Keratinocyte (primary cell): ENCODE data around the gene CDADC1. TPM values are rescaled to one million over a fixed set of nuclear protein-coding genes. Genes with fewer than 3 reads are reported as not detected.

ENCODE experiments used
- DNase-seq: peaks from one replicate; pipeline ENCODE4 v3.0.0-alpha.2; 2011; ENCODE audit warnings: low read depth, missing footprints, low spot score
- FAIRE-seq: peaks from 2 replicates; lab custom pipeline; 2011; peaks lifted over from hg19 to GRCh38; lab: Jason Lieb, UNC
- H2AFZ ChIP-seq: 2 replicates; pipeline ENCODE4 v1.6.0; 2012; ENCODE audit warnings: low read length, control low read depth, inconsistent platforms; ENCODE audit not compliant: control insufficient read depth
- H3K27ac ChIP-seq: 2 replicates; pipeline ENCODE4 v1.5.1; 2011; ENCODE audit warnings: low read length; ENCODE audit not compliant: control insufficient read depth, insufficient read depth
- H3K27me3 ChIP-seq: 3 replicates; pipeline ENCODE4 v1.6.0; 2011; ENCODE audit warnings: low read length; ENCODE audit not compliant: control insufficient read depth, insufficient read depth; ENCODE audit errors: extremely low read depth
- H3K36me3 ChIP-seq, 2 experiments: 2 replicates in 1 of 2; 3 replicates in 1 of 2; pipeline ENCODE4 v1.5.1; 2011; ENCODE audit warnings: low read length in 2 of 2, mild to moderate bottlenecking in 1 of 2; ENCODE audit not compliant: control insufficient read depth in 2 of 2, insufficient read depth in 2 of 2; ENCODE audit errors: extremely low read depth in 1 of 2
- H3K4me1 ChIP-seq: 3 replicates; pipeline ENCODE4 v1.5.1; 2011; ENCODE audit warnings: low read length; ENCODE audit not compliant: control insufficient read depth, insufficient read depth; ENCODE audit errors: extremely low read depth
- H3K4me2 ChIP-seq: 3 replicates; pipeline ENCODE4 v1.6.0; 2011; ENCODE audit warnings: low read depth, low read length; ENCODE audit not compliant: control insufficient read depth, insufficient read depth; ENCODE audit errors: extremely low read depth
- H3K4me3 ChIP-seq, 3 experiments: fragments of 200-600 bp in 1 of 3; sonication (generic) in 1 of 3; 2 replicates in 2 of 3; 3 replicates in 1 of 3; pipeline ENCODE4 v1.5.1; 2011 to 2016; ENCODE audit warnings: low read length in 3 of 3, mild to moderate bottlenecking in 3 of 3, control low read depth in 2 of 3, inconsistent platforms in 1 of 3, low read depth in 1 of 3, mixed read lengths in 1 of 3, mixed run types in 1 of 3, moderate library complexity in 1 of 3; ENCODE audit not compliant: control insufficient read depth in 2 of 3, insufficient read depth in 2 of 3; ENCODE audit errors: extremely low read depth in 1 of 3
- H3K79me2 ChIP-seq: 2 replicates; pipeline ENCODE4 v1.6.0; 2012; ENCODE audit warnings: low read length; ENCODE audit not compliant: control insufficient read depth, insufficient read depth
- H3K9ac ChIP-seq: 3 replicates; pipeline ENCODE4 v1.6.0; 2011; ENCODE audit warnings: low read length; ENCODE audit not compliant: control insufficient read depth, insufficient read depth; ENCODE audit errors: extremely low read depth
- H3K9me1 ChIP-seq: 3 replicates; pipeline ENCODE4 v1.6.0; 2011; ENCODE audit warnings: low read length; ENCODE audit not compliant: control insufficient read depth, insufficient read depth; ENCODE audit errors: extremely low read depth
- H3K9me3 ChIP-seq: 2 replicates; pipeline ENCODE4 v1.5.1; 2012; ENCODE audit warnings: low read depth, low read length; ENCODE audit not compliant: control insufficient read depth
- H4K20me1 ChIP-seq: 3 replicates; pipeline ENCODE4 v1.6.0; 2011; ENCODE audit warnings: low read length; ENCODE audit not compliant: control insufficient read depth, insufficient read depth; ENCODE audit errors: extremely low read depth
- EZH2 ChIP-seq: IDR thresholded peaks from one replicate; pipeline ENCODE4 v1.6.1; 2012; ENCODE audit warnings: inconsistent platforms, mild to moderate bottlenecking, low read length, moderate library complexity
- dilution Hi-C: fragments of 300-500 bp; cut with MboI; formaldehyde crosslinking; loops from one replicate; pipeline ENCODE4 v1.7.0; 2020; ENCODE audit warnings: low sequenced_read_pairs; ENCODE audit not compliant: extremely low pct_ligation_motif_present
- polyA plus RNA-seq, 5 experiments: library from polyadenylated mRNA; depleted of rRNA in 3 of 5; stranded (reverse) in 3 of 5; stranded (forward) in 1 of 5; unstranded in 1 of 5; fragments of >200 nt; gene quantifications; 1 replicate in 1 of 5; 2 replicates in 3 of 5; 3 replicates in 1 of 5; pipeline versions ENCODE4 v1.2.1 to v1.2.3, GENCODE V29; 2011 to 2012; ENCODE audit warnings: missing spikeins in 2 of 5, low read depth in 1 of 5, low replicate concordance in 1 of 5
- TF ChIP-seq, protein P1 (sequence below), 3 experiments: IDR thresholded peaks in 1 of 3; conservative IDR thresholded peaks in 1 of 3; optimal IDR thresholded peaks in 1 of 3; 2 replicates in 2 of 3; 3 replicates in 1 of 3; pipeline versions ENCODE3 to v1.5.1; 2011; ENCODE audit warnings: low read length in 3 of 3, mild to moderate bottlenecking in 3 of 3, moderate library complexity in 2 of 3, control low read depth in 1 of 3, inconsistent platforms in 1 of 3; ENCODE audit not compliant: insufficient read depth in 2 of 3; ENCODE audit errors: extremely low read depth in 1 of 3

The CDADC1 gene
- polyA plus RNA-seq, 1 donor (not counting 4 experiments of a cell fraction or from before 2014, with no cell fraction given), result 3.8 TPM

DNA sequence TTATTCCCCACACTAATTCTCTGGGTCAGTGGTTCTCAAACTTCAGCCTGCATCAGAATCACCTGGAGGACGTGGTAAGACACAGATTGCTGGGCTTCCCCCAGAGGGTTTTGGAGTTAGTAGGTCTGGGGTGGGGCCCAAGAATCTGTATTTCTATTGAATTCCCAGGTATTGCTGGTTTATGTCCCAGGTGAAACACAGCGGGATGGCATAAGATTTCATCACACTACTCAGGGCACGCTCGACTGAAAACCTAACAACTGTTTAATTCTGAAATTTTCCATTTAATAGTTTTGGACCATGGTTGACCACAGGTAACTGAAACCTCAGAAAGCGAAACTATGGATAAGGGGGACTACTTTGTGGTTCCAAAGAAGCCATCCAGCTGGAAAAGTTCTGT lies 21.1 kb upstream of the CDADC1 start:
- TF ChIP-seq, protein P1, sequence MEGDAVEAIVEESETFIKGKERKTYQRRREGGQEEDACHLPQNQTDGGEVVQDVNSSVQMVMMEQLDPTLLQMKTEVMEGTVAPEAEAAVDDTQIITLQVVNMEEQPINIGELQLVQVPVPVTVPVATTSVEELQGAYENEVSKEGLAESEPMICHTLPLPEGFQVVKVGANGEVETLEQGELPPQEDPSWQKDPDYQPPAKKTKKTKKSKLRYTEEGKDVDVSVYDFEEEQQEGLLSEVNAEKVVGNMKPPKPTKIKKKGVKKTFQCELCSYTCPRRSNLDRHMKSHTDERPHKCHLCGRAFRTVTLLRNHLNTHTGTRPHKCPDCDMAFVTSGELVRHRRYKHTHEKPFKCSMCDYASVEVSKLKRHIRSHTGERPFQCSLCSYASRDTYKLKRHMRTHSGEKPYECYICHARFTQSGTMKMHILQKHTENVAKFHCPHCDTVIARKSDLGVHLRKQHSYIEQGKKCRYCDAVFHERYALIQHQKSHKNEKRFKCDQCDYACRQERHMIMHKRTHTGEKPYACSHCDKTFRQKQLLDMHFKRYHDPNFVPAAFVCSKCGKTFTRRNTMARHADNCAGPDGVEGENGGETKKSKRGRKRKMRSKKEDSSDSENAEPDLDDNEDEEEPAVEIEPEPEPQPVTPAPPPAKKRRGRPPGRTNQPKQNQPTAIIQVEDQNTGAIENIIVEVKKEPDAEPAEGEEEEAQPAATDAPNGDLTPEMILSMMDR (optimal IDR thresholded peaks at IDR 0.05 in 1 of 3, IDR thresholded peaks at IDR 0.05 in 1 of 3, conservative IDR thresholded peaks at IDR 0.05 in 1 of 3; ENCODE audit: extremely low read depth in 1 of 3, insufficient read depth in 2 of 3, low read length in 3 of 3), result no peak
- no peak for TF ChIP-seq EZH2
- no peaks in the 10 kb centered on the region for H3K4me1 ChIP-seq
- no peak overlapping the region for H2AFZ ChIP-seq
- peaks cover 30% of the 10 kb centered on the region for H3K27me3 ChIP-seq
- no peak overlapping the region for H3K4me3 ChIP-seq
- dilution Hi-C loops, result no loop called here
- no peaks in the 10 kb centered on the region for H3K36me3 ChIP-seq
- no peak overlapping the region for H3K4me2 ChIP-seq
- DNase-seq, result no peak
- H3K79me2 ChIP-seq, result no peaks in the 10 kb centered on the region
- H4K20me1 ChIP-seq, result no peaks in the 10 kb centered on the region
- H3K27ac ChIP-seq, result no peak overlapping the region
- FAIRE-seq, result no peak
- H3K9me1 ChIP-seq, result no peaks in the 10 kb centered on the region
- H3K9ac ChIP-seq, result no peak overlapping the region
- H3K9me3 ChIP-seq, result no peaks in the 10 kb centered on the region

DNA sequence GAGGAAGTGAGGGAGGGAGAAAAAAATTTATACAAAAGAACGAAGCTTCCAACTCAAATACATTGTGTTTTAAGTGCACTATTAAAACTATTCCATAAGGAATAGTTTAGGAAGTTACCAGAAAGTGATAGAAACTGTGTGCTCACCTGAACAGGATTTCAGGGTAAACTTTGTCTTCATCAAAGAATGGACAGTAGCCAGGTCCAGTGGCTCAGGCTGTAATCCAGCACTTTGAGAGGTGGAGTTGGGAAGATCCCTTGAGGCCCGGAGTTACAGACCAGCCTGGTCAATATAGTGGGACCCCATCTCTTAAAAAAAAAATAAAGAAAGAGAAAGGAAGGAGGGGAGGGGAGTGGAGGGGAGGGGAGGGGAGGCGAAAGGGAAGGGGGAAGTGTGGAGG lies 13.0 kb upstream of the CDADC1 start:
- FAIRE-seq, result no peak
- dilution Hi-C loops, result no loop called here
- DNase-seq, result no peak

More for the DNA sequence above, 13.0 kb upstream of the CDADC1 start:
- no peaks in the 10 kb centered on the region for H4K20me1 ChIP-seq
- H2AFZ ChIP-seq, result no peak overlapping the region
- no peaks in the 10 kb centered on the region for H3K9me3 ChIP-seq
- H3K9me1 ChIP-seq, result no peaks in the 10 kb centered on the region
- no peak overlapping the region for H3K4me3 ChIP-seq
- peaks cover 5% of the 10 kb centered on the region for H3K27me3 ChIP-seq
- H3K27ac ChIP-seq, result no peak overlapping the region
- no peaks in the 10 kb centered on the region for H3K79me2 ChIP-seq
- no peak overlapping the region for H3K4me2 ChIP-seq
- H3K9ac ChIP-seq, result no peak overlapping the region
- TF ChIP-seq, protein P1 (optimal IDR thresholded peaks at IDR 0.05 in 1 of 3, IDR thresholded peaks at IDR 0.05 in 1 of 3, conservative IDR thresholded peaks at IDR 0.05 in 1 of 3; ENCODE audit: extremely low read depth in 1 of 3, insufficient read depth in 2 of 3, low read length in 3 of 3), result no peak
- TF ChIP-seq EZH2, result no peak
- H3K4me1 ChIP-seq, result no peaks in the 10 kb centered on the region
- no peaks in the 10 kb centered on the region for H3K36me3 ChIP-seq
